Activated CD4-positive, alpha-beta T cell treated with anti-CD3 and anti-CD28 coated beads for 48 hours (primary cell): ENCODE data around the gene MANSC4.

ENCODE experiments used
- DNase-seq: peaks from one replicate; pipeline ENCODE4 v3.0.0-alpha.2; 2020

Gene MANSC4

GRCh38 chr12:27797301-27798025 lies 17.4 kb upstream of the MANSC4 start:
- DNase-seq, result no peak

- DNase-seq, result no peak
Measured at GRCh38 chr12:27796128-27796527, 16.1 kb upstream of the MANSC4 start.

GRCh38 chr12:27794818-27795584 lies 15.0 kb upstream of the MANSC4 start:
- DNase-seq, result no peak

GRCh38 chr12:27790179-27790578 lies 10.1 kb upstream of the MANSC4 start:
- DNase-seq, result no peak

GRCh38 chr12:27787559-27787958 lies 7.5 kb upstream of the MANSC4 start:
- no peak for DNase-seq

- DNase-seq, result no peak
Measured at GRCh38 chr12:27785882-27786570, 6.0 kb upstream of the MANSC4 start.

- DNase-seq, result no peak
Measured at GRCh38 chr12:27782481-27782880, 2.4 kb upstream of the MANSC4 start.

- no peak for DNase-seq
Measured at GRCh38 chr12:27781680-27782079, 1.6 kb upstream of the MANSC4 start.

- DNase-seq, result peak; percentile 45
Measured at GRCh38 chr12:27780612-27781408, 774 bp upstream of the MANSC4 start.

- peak; percentile 17 for DNase-seq
Measured at GRCh38 chr12:27779416-27779919, 568 bp downstream of the MANSC4 start.

- DNase-seq, result no peak
Measured at GRCh38 chr12:27778206-27778605, 1.8 kb downstream of the MANSC4 start.

GRCh38 chr12:27777141-27777540 lies 2.9 kb downstream of the MANSC4 start:
- DNase-seq, result no peak

GRCh38 chr12:27772328-27773049 lies 7.5 kb downstream of the MANSC4 start:
- no peak for DNase-seq

- DNase-seq, result no peak
Measured at GRCh38 chr12:27771481-27772327, 8.3 kb downstream of the MANSC4 start.

- no peak for DNase-seq
Measured at GRCh38 chr12:27769142-27769673, 10.8 kb downstream of the MANSC4 start.

GRCh38 chr12:27766587-27766986 lies 13.4 kb downstream of the MANSC4 start:
- DNase-seq, result no peak

- DNase-seq, result peak; percentile 21
Measured at GRCh38 chr12:27762757-27763156, 17.3 kb downstream of the MANSC4 start.

- no peak for DNase-seq
Measured at GRCh38 chr12:27756670-27757195, 23.3 kb downstream of the MANSC4 start.

- no peak for DNase-seq
Measured at GRCh38 chr12:27754795-27755194, 25.2 kb downstream of the MANSC4 start.

- DNase-seq, result no peak
Measured at GRCh38 chr12:27751386-27752047, 28.5 kb downstream of the MANSC4 start.
